Stimulated activated CD4-positive, alpha-beta T cell treated with anti-CD3 and anti-CD28 coated beads, TNF-alpha, amount 100 ng/mL, for 4 hours (primary cell): ENCODE results near the gene FIBCD1.

Experiments used
- DNase-seq, 3 experiments: peaks; one replicate each; pipeline ENCODE4 v3.0.0-alpha.2; 2020; ENCODE audit warnings: low read depth in 3 of 3

FIBCD1 gene

DNA sequence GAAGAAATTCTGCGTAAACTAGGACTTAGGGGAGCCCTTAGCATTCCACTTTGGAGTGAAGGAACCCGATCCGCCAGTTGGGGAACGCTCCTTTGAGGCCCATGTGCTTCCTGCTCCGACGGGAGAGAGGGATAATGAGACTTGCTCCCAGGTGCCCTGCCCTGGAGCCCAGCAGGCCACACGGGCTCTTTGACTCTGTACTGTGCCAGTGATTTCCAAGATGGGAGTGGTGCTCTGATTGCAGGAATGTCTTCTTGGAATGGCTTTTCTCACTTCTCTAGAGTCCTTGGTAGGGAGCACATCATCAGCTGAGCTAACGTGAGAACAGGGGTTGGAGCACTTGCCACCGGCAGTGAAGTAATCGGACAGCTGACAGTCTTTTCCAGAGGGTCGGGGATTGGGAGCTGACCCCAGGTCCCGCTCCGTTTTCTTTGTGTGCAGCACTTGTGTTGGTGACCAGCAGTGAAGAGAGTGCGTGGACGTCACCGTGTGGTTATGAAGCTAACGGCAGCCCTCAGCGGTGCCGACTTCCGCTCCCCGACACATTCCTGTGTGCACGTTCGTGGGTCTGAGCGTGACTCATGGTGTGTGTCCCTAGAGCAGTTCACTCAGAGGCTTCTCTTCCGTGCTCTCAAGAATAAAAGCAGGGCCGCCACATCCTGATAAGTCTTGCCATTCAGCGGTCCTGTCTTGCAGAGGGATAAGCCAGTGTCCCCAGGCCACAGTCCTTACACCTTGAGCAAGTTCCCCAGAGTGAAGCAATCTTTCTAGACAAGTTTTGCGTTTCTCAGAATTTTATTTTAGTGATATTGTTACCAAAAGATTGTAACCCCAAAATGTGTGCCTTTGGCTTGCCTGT lies 78.4 kb downstream of the FIBCD1 start:
- no peak for DNase-seq

- no peak for DNase-seq
Measured at GRCh38 chr9:130858739-130859705, 80.0 kb downstream of the FIBCD1 start.

DNA sequence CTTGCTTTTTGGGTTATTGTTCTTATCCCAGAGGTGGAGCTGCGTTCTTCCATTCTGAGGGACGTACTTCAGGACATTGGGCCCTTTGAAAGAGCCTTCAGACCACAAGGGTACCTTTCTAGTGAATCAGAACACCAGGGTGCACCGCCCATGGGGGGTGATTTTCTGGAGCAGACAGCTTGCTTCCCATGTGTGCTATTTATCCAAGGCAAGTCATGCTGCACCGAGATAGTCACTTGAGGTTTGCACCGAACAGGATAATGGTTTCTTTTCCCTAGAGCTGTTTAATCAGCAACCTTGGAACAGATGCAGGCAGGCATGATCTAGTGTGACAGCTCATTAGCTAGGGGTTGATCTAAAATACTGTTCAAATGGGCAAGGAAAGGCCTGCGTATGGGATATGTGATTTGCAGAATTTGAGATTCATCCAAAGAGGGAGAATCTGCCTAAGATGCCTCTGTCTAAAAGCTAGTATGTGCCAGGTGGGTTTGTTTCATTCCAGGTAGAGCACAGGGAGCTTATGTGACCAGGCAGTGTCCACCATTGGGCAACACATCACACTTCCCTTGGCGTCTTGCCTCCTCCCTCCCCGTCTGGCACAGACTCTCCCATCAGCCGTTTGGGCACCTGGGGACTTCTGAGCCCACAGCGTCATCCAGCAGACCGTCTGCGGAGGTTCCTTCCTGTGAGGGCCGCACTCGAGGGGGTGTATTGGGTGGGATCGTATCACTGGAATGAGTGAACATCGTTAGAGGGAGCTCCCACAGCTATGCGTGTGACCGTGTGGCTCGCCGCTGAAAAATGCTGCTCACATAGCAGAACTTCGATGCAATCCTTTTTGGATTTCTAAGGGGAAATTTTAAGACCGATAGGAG lies 80.9 kb downstream of the FIBCD1 start:
- no peak for DNase-seq

DNA sequence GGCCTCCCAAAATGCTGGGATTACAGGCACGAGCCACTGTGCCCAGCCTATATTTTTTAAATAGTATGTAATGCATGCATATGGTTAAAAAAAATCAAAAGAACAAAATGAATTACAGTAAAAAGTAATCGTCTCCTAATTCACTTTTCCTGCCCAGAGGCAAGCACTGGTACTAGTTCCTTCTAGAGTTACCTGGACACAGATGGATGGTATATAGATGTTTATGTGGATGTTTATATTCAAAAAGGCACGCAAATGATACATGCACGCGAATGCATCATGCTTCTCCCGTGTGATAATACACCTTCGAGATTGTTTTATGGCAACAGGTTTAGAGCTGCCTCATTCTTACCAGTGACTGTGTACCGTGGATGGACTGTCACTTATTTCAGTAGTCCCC lies 82.6 kb downstream of the FIBCD1 start:
- DNase-seq: no peak

GRCh38 chr9:130854835-130855234 lies 84.2 kb downstream of the FIBCD1 start:
- no peak for DNase-seq

DNA sequence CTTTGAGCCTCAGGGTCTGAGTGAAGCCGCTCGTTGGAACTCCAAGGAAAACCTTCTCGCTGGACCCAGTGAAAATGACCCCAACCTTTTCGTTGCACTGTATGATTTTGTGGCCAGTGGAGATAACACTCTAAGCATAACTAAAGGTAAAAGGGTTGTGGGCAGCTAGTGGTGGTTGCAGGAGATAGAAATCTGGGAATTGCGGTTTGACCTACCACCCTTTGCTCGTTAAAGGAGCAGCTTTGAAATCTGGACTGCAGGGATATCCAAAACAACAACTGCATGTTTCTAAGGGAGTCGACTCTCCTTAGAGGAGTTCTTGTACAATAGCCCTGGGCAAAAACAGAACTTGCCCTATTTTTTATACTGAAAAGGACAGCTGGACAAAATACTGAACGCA lies 85.0 kb downstream of the FIBCD1 start:
- no peak for DNase-seq

DNA sequence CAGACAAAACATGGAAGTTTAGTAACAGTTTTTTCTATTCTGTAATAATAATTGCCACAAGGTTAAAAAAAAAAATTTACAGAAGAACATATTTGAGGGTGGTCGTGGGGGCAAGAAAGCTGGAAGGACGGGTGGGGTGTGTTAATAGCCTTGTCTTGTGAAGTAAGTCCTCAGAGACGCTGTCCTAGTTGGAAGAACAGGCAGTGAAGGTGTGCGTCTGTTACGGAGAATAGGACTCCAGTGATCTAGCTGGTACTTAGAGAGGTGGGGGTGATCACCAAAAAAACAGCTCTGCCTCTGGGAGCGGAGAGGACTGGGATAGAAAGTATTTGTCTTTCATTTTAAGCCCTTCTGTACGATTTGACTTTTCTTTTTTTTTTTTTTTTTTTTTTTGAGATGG lies 86.2 kb downstream of the FIBCD1 start:
- no peak for DNase-seq
